K562 (cell line): ENCODE data around the gene PIP4K2A. TPM values are rescaled to one million over a fixed set of nuclear protein-coding genes. Genes with fewer than 3 reads are reported as not detected.

Experiments used
- ATAC-seq: fragments of 200-7000 bp; cut with Tn5 transposase; 3 replicates; pipeline ENCODE4 v1.9.1; 2020; ENCODE audit warnings: moderate library complexity
- BruUV-seq: library from RNA; stranded (reverse); fragments of 400-500 nt; replicated peaks from 2 replicates; lab custom pipeline; 2021; lab: Mats Ljungman, UMichigan
- CTCF ChIA-PET: fragments of 300-600 bp; formaldehyde crosslinking; extraction: SDS; loops from one replicate; lab custom pipeline; 2021; ENCODE audit warnings: low intra/inter-chr PET ratio; lab: Yijun Ruan, JAX
- POLR2A ChIA-PET: fragments of 300-600, 350-650 bp; sonication (Branson Sonifier 250); formaldehyde crosslinking; extraction: SDS; loops from one replicate; lab custom pipeline; 2021; ENCODE audit warnings: antibody characterized with exemption, inconsistent platforms; lab: Yijun Ruan, JAX
- DNase-seq, 4 experiments: peaks; one replicate each; pipeline versions ENCODE4 v3.0.0 to v3.0.0-alpha.2; 2011 to 2018; ENCODE audit warnings: low spot score in 3 of 4, mixed read lengths in 3 of 4; ENCODE audit errors: extremely low read depth in 1 of 4
- FAIRE-seq: peaks from 2 replicates; lab custom pipeline; 2011; peaks lifted over from hg19 to GRCh38; lab: Jason Lieb, UNC
- H2AFZ ChIP-seq: 2 replicates; pipeline ENCODE4 v1.6.0; 2011; ENCODE audit warnings: low read depth, low read length, control low read depth, inconsistent platforms
- H3K27ac ChIP-seq: fragments of 200-600 bp; 3 replicates; pipeline ENCODE4 v1.8.0; 2011; ENCODE audit warnings: low read depth, mild to moderate bottlenecking, control low read depth, inconsistent platforms, low read length, moderate library complexity, mixed read lengths; ENCODE audit errors: extremely low read depth
- H3K27me3 ChIP-seq, 2 experiments: fragments of 300-600 bp in 1 of 2; 2 replicates in 1 of 2; 3 replicates in 1 of 2; pipeline versions ENCODE4 v1.6.0 to v1.8.0; 2011; ENCODE audit warnings: inconsistent platforms in 2 of 2, low read length in 2 of 2, mild to moderate bottlenecking in 1 of 2, mixed read lengths in 1 of 2, moderate library complexity in 1 of 2; ENCODE audit not compliant: control insufficient read depth in 2 of 2, insufficient read depth in 2 of 2
- H3K36me3 ChIP-seq: fragments of 300-600 bp; 3 replicates; pipeline ENCODE4 v1.8.0; 2011; ENCODE audit warnings: mild to moderate bottlenecking, low read length, inconsistent platforms; ENCODE audit not compliant: control insufficient read depth, insufficient read depth
- H3K4me1 ChIP-seq, 2 experiments: fragments of 200-600 bp in 1 of 2; replicated peaks in 1 of 2; 2 replicates in 1 of 2; 3 replicates in 1 of 2; pipeline versions ENCODE4 v1.5.1 to v1.8.0; 2011; ENCODE audit warnings: inconsistent platforms in 2 of 2, low read length in 2 of 2, mild to moderate bottlenecking in 1 of 2, mixed read lengths in 1 of 2, moderate library complexity in 1 of 2; ENCODE audit not compliant: control insufficient read depth in 2 of 2, insufficient read depth in 2 of 2
- H3K4me2 ChIP-seq: 2 replicates; pipeline ENCODE4 v1.6.1; 2011; ENCODE audit warnings: low read length, control low read depth, inconsistent platforms, mixed read lengths; ENCODE audit not compliant: insufficient read depth
- H3K4me3 ChIP-seq: fragments of 200-600 bp; sonication (generic), shearing (Covaris generic); 2 replicates; pipeline ENCODE4 v1.5.1; 2016; ENCODE audit warnings: control low read depth, inconsistent platforms
- H3K79me2 ChIP-seq: fragments of 200-600 bp; 3 replicates; pipeline ENCODE4 v1.8.0; 2011; ENCODE audit warnings: low read length, inconsistent platforms; ENCODE audit not compliant: control insufficient read depth, insufficient read depth
- H3K9ac ChIP-seq, 2 experiments: 2 replicates each; pipeline versions ENCODE4 v1.6.0 to v1.6.1; 2011; ENCODE audit warnings: low read depth in 2 of 2, low read length in 2 of 2, control low read depth in 1 of 2, inconsistent platforms in 1 of 2, mild to moderate bottlenecking in 1 of 2, mixed read lengths in 1 of 2; ENCODE audit not compliant: insufficient read depth in 1 of 2
- H3K9me1 ChIP-seq: one replicate; pipeline ENCODE4 v1.6.0; 2011; ENCODE audit warnings: inconsistent platforms, mild to moderate bottlenecking, low read length, moderate library complexity; ENCODE audit not compliant: control insufficient read depth, insufficient read depth
- H3K9me3 ChIP-seq: replicated peaks from 2 replicates; pipeline ENCODE4 v1.5.1; 2011; ENCODE audit warnings: low read depth, low read length, inconsistent platforms; ENCODE audit not compliant: control insufficient read depth, insufficient read depth
- H4K20me1 ChIP-seq: replicated peaks from 2 replicates; pipeline ENCODE4 v1.6.1; 2011; ENCODE audit warnings: low read length, inconsistent platforms, mixed read lengths; ENCODE audit not compliant: control insufficient read depth, insufficient read depth
- C11orf30 ChIP-seq: fragments of 450-650 bp; IDR thresholded peaks from 2 replicates; pipeline ENCODE4 v1.6.1; 2016; ENCODE audit warnings: low read depth, mild to moderate bottlenecking
- DNMT1 ChIP-seq: fragments of 450-650 bp; IDR thresholded peaks from 2 replicates; pipeline ENCODE4 v1.6.1; 2016; ENCODE audit warnings: antibody characterized with exemption, mild to moderate bottlenecking
- JUND ChIP-seq, 2 experiments: IDR thresholded peaks; 2 replicates in 1 of 2; 3 replicates in 1 of 2; pipeline ENCODE4 v1.6.1; 2011; ENCODE audit warnings: borderline replicate concordance in 2 of 2, low read depth in 2 of 2, low read length in 2 of 2, improper control_type of control experiment in 1 of 2, missing biosample characterization in 1 of 2, missing genetic modification characterization in 1 of 2, missing genetic modification reagents in 1 of 2
- KDM1A ChIP-seq, 2 experiments: fragments of 450-650 bp; IDR thresholded peaks; 2 replicates each; pipeline ENCODE4 v1.6.1; 2016; ENCODE audit warnings: mild to moderate bottlenecking in 2 of 2
- MAFG ChIP-seq: fragments of 450-650 bp; conservative IDR thresholded peaks from 2 replicates; pipeline ENCODE4 v1.6.1; 2016; ENCODE audit warnings: missing genetic modification characterization, missing compliant biosample characterization
- MAFK ChIP-seq: IDR thresholded peaks from 2 replicates; pipeline ENCODE4 v1.6.1; 2011; ENCODE audit warnings: low read length, improper control_type of control experiment
- NFE2 ChIP-seq: IDR thresholded peaks from 2 replicates; pipeline ENCODE4 v1.6.1; 2014; ENCODE audit warnings: antibody characterized with exemption, low read depth
- NFE2L1 ChIP-seq: fragments of 450-650 bp; IDR thresholded peaks from 2 replicates; pipeline ENCODE4 v1.6.1; 2016; ENCODE audit warnings: missing genetic modification characterization, low read depth, mild to moderate bottlenecking, missing compliant biosample characterization, moderate library complexity, borderline replicate concordance
- PHTF2 ChIP-seq: fragments of 250-450 bp; sonication (Bioruptor Pico); IDR thresholded peaks from 2 replicates; pipeline ENCODE4 v1.5.0; 2021; ENCODE audit warnings: mild to moderate bottlenecking
- RCOR1 ChIP-seq, 2 experiments: IDR thresholded peaks; 2 replicates each; pipeline ENCODE4 v1.6.1; 2012; ENCODE audit warnings: low read depth in 2 of 2, low read length in 2 of 2, borderline replicate concordance in 1 of 2, improper control_type of control experiment in 1 of 2
- SP1 ChIP-seq: sonication (generic); formaldehyde crosslinking; IDR thresholded peaks from 2 replicates; pipeline ENCODE4 v1.8.1; 2022; ENCODE audit warnings: mild to moderate bottlenecking, missing genetic modification reagents
- TSHZ1 ChIP-seq: fragments of 250-450 bp; sonication (Bioruptor Pico); IDR thresholded peaks from 2 replicates; pipeline ENCODE4 v1.4.0; 2020; ENCODE audit warnings: mild to moderate bottlenecking, moderate library complexity
- XRCC3 ChIP-seq: fragments of 450-650 bp; IDR thresholded peaks from 2 replicates; pipeline ENCODE4 v1.6.1; 2017; ENCODE audit warnings: mild to moderate bottlenecking, moderate library complexity
- ZNF316 ChIP-seq: fragments of 450-650 bp; IDR thresholded peaks from 2 replicates; pipeline ENCODE4 v1.6.1; 2016
- ZNF384 ChIP-seq: IDR thresholded peaks from 2 replicates; pipeline ENCODE4 v1.6.1; 2012; ENCODE audit warnings: low read depth, low read length, improper control_type of control experiment
- ZNF431 ChIP-seq: sonication (generic); formaldehyde crosslinking; IDR thresholded peaks from 2 replicates; pipeline ENCODE4 v1.8.0; 2022; ENCODE audit warnings: mild to moderate bottlenecking, missing genetic modification reagents
- WGBS: fragments of 100-300 bp; shearing (Covaris generic); methylation state at CpG from one replicate; pipeline ENCODE4 v1.1.6; 2016; ENCODE audit warnings: low coverage, mixed read lengths; ENCODE audit not compliant: insufficient coverage; ENCODE audit errors: missing lambda C conversion rate; 5-methylcytosine and 5-hydroxymethylcytosine counted together
- in situ Hi-C: fragments of 300-500 bp; cut with MboI; formaldehyde crosslinking; loops from 4 replicates; pipeline ENCODE4 v1.15.0; 2018; ENCODE audit warnings: inconsistent platforms, mixed read lengths
- intact Hi-C: fragments of 100-400 bp; cut with micrococcal nuclease; formaldehyde crosslinking; loops from 2 replicates; pipeline ENCODE4 v1.14.2; 2022
- polyA plus RNA-seq, 8 experiments: library from polyadenylated mRNA; depleted of rRNA in 4 of 8; stranded (reverse) in 5 of 8; unstranded in 3 of 8; fragments of >200 nt; fragmentation: Nextera tagmentation in 2 of 8; fragmentation: Illumina TruSeq in 1 of 8; extraction: Ambion mirVana in 2 of 8; extraction: Trizol in 1 of 8; gene quantifications; 2 replicates each; pipeline versions ENCODE4 v1.2.1 to v1.2.3, GENCODE V29; 2011 to 2014; ENCODE audit warnings: inconsistent platforms in 1 of 8, missing spikeins in 1 of 8
- total RNA-seq, 7 experiments: library from RNA; depleted of rRNA in 6 of 7; stranded (reverse); fragments of >200 nt in 6 of 7; fragmentation: Illumina TruSeq in 2 of 7; extraction: Trizol in 2 of 7; gene quantifications; 2 replicates each; pipeline versions ENCODE4 v1.2.1 to v1.2.3, GENCODE V29; 2011 to 2021; ENCODE audit warnings: low replicate concordance in 1 of 7
- TF ChIP-seq, protein P1 (sequence below): fragments of 450-650 bp; IDR thresholded peaks from 2 replicates; pipeline ENCODE4 v1.6.1; 2018; ENCODE audit not compliant: partially characterized antibody

The PIP4K2A gene
- total and polyA plus RNA-seq, 9 of the 15 experiments (the other 6 are each of a cell fraction or from before 2014, with no cell fraction given) = 35.6 to 117 (median 71.9) TPM

DNA sequence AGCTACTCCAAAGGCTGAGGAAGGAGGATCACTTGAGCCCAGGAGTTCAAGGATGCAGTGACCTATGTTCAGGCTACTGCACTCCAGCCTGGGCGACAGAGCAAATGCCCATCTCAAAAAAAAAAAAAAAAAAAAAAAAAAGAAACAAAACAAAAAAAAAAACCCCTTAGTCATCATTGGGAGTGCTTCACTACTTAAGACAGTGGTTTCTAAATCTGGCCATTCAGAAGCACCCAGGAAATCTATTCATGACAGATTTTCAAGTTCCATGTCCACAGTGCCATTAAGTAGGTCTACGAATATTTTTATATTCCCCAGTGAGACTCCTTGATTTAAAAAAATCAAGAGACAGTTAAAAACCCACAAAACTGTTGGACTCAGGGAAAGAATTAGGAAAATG, 182.9 kb downstream of the PIP4K2A start:
- in situ Hi-C loops = no loop called here
- 24% methylated on average over 1 of the region's 2 CpGs for WGBS
- no peak for TF ChIP-seq TSHZ1
- peak; percentile 90 for TF ChIP-seq ZNF316
- peak; percentile 86 for TF ChIP-seq MAFG (tag)
- peak; percentile 53; the same call in 1 of the 2 replicates for TF ChIP-seq MAFK
- TF ChIP-seq DNMT1 = no peak
- TF ChIP-seq SP1 (CRISPR knock-in tag) = no peak
- TF ChIP-seq, protein P1, sequence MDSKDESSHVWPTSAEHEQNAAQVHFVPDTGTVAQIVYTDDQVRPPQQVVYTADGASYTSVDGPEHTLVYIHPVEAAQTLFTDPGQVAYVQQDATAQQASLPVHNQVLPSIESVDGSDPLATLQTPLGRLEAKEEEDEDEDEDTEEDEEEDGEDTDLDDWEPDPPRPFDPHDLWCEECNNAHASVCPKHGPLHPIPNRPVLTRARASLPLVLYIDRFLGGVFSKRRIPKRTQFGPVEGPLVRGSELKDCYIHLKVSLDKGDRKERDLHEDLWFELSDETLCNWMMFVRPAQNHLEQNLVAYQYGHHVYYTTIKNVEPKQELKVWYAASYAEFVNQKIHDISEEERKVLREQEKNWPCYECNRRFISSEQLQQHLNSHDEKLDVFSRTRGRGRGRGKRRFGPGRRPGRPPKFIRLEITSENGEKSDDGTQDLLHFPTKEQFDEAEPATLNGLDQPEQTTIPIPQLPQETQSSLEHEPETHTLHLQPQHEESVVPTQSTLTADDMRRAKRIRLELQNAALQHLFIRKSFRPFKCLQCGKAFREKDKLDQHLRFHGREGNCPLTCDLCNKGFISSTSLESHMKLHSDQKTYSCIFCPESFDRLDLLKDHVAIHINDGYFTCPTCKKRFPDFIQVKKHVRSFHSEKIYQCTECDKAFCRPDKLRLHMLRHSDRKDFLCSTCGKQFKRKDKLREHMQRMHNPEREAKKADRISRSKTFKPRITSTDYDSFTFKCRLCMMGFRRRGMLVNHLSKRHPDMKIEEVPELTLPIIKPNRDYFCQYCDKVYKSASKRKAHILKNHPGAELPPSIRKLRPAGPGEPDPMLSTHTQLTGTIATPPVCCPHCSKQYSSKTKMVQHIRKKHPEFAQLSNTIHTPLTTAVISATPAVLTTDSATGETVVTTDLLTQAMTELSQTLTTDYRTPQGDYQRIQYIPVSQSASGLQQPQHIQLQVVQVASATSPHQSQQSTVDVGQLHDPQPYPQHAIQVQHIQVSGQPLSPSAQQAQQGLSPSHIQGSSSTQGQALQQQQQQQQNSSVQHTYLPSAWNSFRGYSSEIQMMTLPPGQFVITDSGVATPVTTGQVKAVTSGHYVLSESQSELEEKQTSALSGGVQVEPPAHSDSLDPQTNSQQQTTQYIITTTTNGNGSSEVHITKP = no peak
- TF ChIP-seq NFE2 = peak; percentile 48; the same call in 1 of the 2 replicates
- TF ChIP-seq NFE2L1 (tag) = peak; percentile 54
- no peak for TF ChIP-seq JUND (IDR thresholded peaks at IDR 0.05; ENCODE audit: borderline replicate concordance, low read depth, low read length)
- no peak for TF ChIP-seq JUND (tag; IDR thresholded peaks at IDR 0.05; ENCODE audit: borderline replicate concordance, low read depth, low read length)
- TF ChIP-seq KDM1A (IDR thresholded peaks at IDR 0.05) = 0 out of 4 replicates have a peak, but pooled peaks of 1 of the 2 experiments have one; percentile 32
- TF ChIP-seq ZNF384 = peak; percentile 64
- no peak for TF ChIP-seq PHTF2
- no peak for TF ChIP-seq ZNF431
- no peak for TF ChIP-seq XRCC3
- TF ChIP-seq RCOR1 (IDR thresholded peaks at IDR 0.05; ENCODE audit: borderline replicate concordance in 1 of 2, low read depth in 2 of 2, low read length in 2 of 2) = peak in 1 of 2 experiments; percentile 51; a peak in 1 of 4 replicates
- peak; percentile 79; the same call in 1 of the 2 replicates for TF ChIP-seq C11orf30

More for the DNA sequence above, 182.9 kb downstream of the PIP4K2A start:
- BruUV-seq = no TSS peak
- Histone ChIP-seq H3K79me2 (no peaks in the 10 kb centered on the region), H2AFZ (no peak overlapping the region), H3K9me1 (no peaks in the 10 kb centered on the region), H3K9ac (no peak overlapping the region), H3K4me1 (no peaks in the 10 kb centered on the region), H3K27ac (no peak overlapping the region), H3K9me3 (no peaks in the 10 kb centered on the region), H4K20me1 (no peaks in the 10 kb centered on the region), H3K36me3 (peaks cover 10% of the 10 kb centered on the region; the same call in 1 of the 3 replicates), H3K4me3 (no peak overlapping the region), H3K4me2 (no peak overlapping the region), H3K27me3 (no peaks in the 10 kb centered on the region)
- CTCF ChIA-PET = no interaction called here
- FAIRE-seq (no peak), DNase-seq (no peak), ATAC-seq (no peak; the same call in 2 of the 3 replicates)
- POLR2A ChIA-PET = interaction anchor here (0.9 kb wide), 1 partner anchor 9 kb away, joined by 3 read pairs; no protein-coding TSS in a partner anchor
- intact Hi-C loops = loop anchor here (5.0 to 10.0 kb wide), 2 partner anchors 277 to 539 kb away; no protein-coding TSS in a partner anchor
